H1 (cell line): ENCODE data around the gene VEZT. TPM values are rescaled to one million over a fixed set of nuclear protein-coding genes. Genes with fewer than 3 reads are reported as not detected.

Experiments
- CTCF ChIA-PET: fragments of 300-600 bp; sonication (Branson Sonifier 250); formaldehyde crosslinking; loops from one replicate; lab custom pipeline; 2021; ENCODE audit not compliant: partially characterized antibody; lab: Charles Lee
- POLR2A ChIA-PET: fragments of 300-600 bp; sonication (Branson Sonifier 250); formaldehyde crosslinking; loops from one replicate; lab custom pipeline; 2021; ENCODE audit warnings: inconsistent platforms; ENCODE audit not compliant: partially characterized antibody; lab: Charles Lee
- DNase-seq, 2 experiments: peaks; one replicate each; pipeline versions ENCODE4 v3.0.0 to v3.0.0-alpha.2; 2010 to 2022; ENCODE audit warnings: low spot score in 2 of 2, low read depth in 1 of 2, mixed read lengths in 1 of 2
- FAIRE-seq: peaks from 2 replicates; lab custom pipeline; 2011; peaks lifted over from hg19 to GRCh38; lab: Jason Lieb, UNC
- H2AFZ ChIP-seq: 2 replicates; pipeline ENCODE4 v1.8.1; 2012; ENCODE audit warnings: low read length, inconsistent platforms
- H2AK5ac ChIP-seq: 2 replicates; pipeline ENCODE4 v1.6.1; 2013; ENCODE audit warnings: low read depth, low read length
- H2BK120ac ChIP-seq: replicated peaks from 2 replicates; pipeline ENCODE3; 2013; ENCODE audit warnings: low read depth, low read length, inconsistent platforms
- H2BK12ac ChIP-seq: 2 replicates; pipeline ENCODE4 v1.6.1; 2013; ENCODE audit warnings: low read depth, low read length
- H2BK15ac ChIP-seq: 2 replicates; pipeline ENCODE4 v1.6.1; 2013; ENCODE audit warnings: low read length
- H2BK20ac ChIP-seq: 2 replicates; pipeline ENCODE4 v1.6.1; 2013; ENCODE audit warnings: low read length
- H2BK5ac ChIP-seq: 2 replicates; pipeline ENCODE4 v1.6.1; 2013; ENCODE audit warnings: low read depth, low read length
- H3K14ac ChIP-seq: 2 replicates; pipeline ENCODE4 v1.6.1; 2013; ENCODE audit warnings: inconsistent platforms; ENCODE audit not compliant: insufficient read length
- H3K18ac ChIP-seq: 2 replicates; pipeline ENCODE4 v1.6.1; 2013; ENCODE audit warnings: low read length; ENCODE audit errors: extremely low read depth
- H3K23ac ChIP-seq: 2 replicates; pipeline ENCODE4 v1.6.1; 2013; ENCODE audit warnings: inconsistent platforms; ENCODE audit not compliant: insufficient read length
- H3K23me2 ChIP-seq: 2 replicates; pipeline ENCODE4 v1.6.1; 2013; ENCODE audit warnings: low read depth, low read length
- H3K27ac ChIP-seq: 2 replicates; pipeline ENCODE4 v1.6.1; 2011; ENCODE audit warnings: low read depth, low read length, inconsistent platforms
- H3K27me3 ChIP-seq, 4 experiments: replicated peaks in 1 of 4; 1 replicate in 1 of 4; 2 replicates in 3 of 4; pipeline versions ENCODE4 v1.6.1 to v1.8.1; 2011 to 2013; ENCODE audit warnings: low read length in 3 of 4, mild to moderate bottlenecking in 3 of 4, inconsistent platforms in 2 of 4, mixed read lengths in 2 of 4, moderate library complexity in 1 of 4; ENCODE audit not compliant: control insufficient read depth in 3 of 4, insufficient read depth in 3 of 4; ENCODE audit errors: extremely low read depth in 1 of 4
- H3K36me3 ChIP-seq, 4 experiments: 2 replicates each; pipeline versions ENCODE4 v1.6.1 to v1.8.1; 2011 to 2013; ENCODE audit warnings: mild to moderate bottlenecking in 4 of 4, low read length in 3 of 4, moderate library complexity in 2 of 4, control low read depth in 1 of 4, inconsistent platforms in 1 of 4; ENCODE audit not compliant: insufficient read depth in 4 of 4, control insufficient read depth in 2 of 4
- H3K4ac ChIP-seq: replicated peaks from 2 replicates; pipeline ENCODE3; 2013; ENCODE audit warnings: low read length, low read depth, mixed read lengths, inconsistent platforms; ENCODE audit not compliant: insufficient read length
- H3K4me1 ChIP-seq, 4 experiments: replicated peaks in 1 of 4; 1 replicate in 1 of 4; 2 replicates in 3 of 4; pipeline versions ENCODE4 v1.6.1 to v1.8.1; 2011 to 2013; ENCODE audit warnings: low read length in 3 of 4, inconsistent platforms in 2 of 4, mixed read lengths in 1 of 4; ENCODE audit not compliant: insufficient read depth in 4 of 4, control insufficient read depth in 3 of 4
- H3K4me2 ChIP-seq, 2 experiments: 2 replicates each; pipeline versions ENCODE4 v1.6.1 to v1.8.1; 2011 to 2013; ENCODE audit warnings: low read depth in 2 of 2, low read length in 2 of 2, control low read depth in 1 of 2, inconsistent platforms in 1 of 2, mild to moderate bottlenecking in 1 of 2; ENCODE audit not compliant: insufficient read depth in 1 of 2
- H3K4me3 ChIP-seq, 4 experiments: fragments of 200-600, 300-600 bp in 1 of 4; sonication (generic), shearing (Covaris generic), sonication (Bioruptor Twin) in 1 of 4; 2 replicates each; pipeline versions ENCODE4 v1.5.1 to v1.8.1; 2011 to 2016; ENCODE audit warnings: low read length in 4 of 4, low read depth in 3 of 4, control low read depth in 2 of 4, inconsistent platforms in 2 of 4, mild to moderate bottlenecking in 2 of 4, mixed read lengths in 1 of 4, moderate library complexity in 1 of 4; ENCODE audit not compliant: insufficient read depth in 2 of 4; ENCODE audit errors: extremely low read depth in 1 of 4
- H3K56ac ChIP-seq: replicated peaks from 2 replicates; pipeline ENCODE3; 2013; ENCODE audit warnings: low read depth, mild to moderate bottlenecking, mixed read lengths, low read length, inconsistent platforms; ENCODE audit not compliant: insufficient read length
- H3K79me1 ChIP-seq: 2 replicates; pipeline ENCODE4 v1.6.1; 2013; ENCODE audit warnings: low read depth, low read length, control low read depth
- H3K79me2 ChIP-seq, 2 experiments: 2 replicates each; pipeline versions ENCODE4 v1.6.1 to v1.8.1; 2012 to 2013; ENCODE audit warnings: low read length in 2 of 2, mild to moderate bottlenecking in 2 of 2, inconsistent platforms in 1 of 2; ENCODE audit not compliant: insufficient read depth in 2 of 2, control insufficient read depth in 1 of 2
- H3K9ac ChIP-seq, 4 experiments: replicated peaks in 1 of 4; 1 replicate in 1 of 4; 2 replicates in 3 of 4; pipeline versions ENCODE4 v1.6.1 to v1.8.1; 2011 to 2013; ENCODE audit warnings: low read depth in 3 of 4, low read length in 3 of 4, control low read depth in 2 of 4, mild to moderate bottlenecking in 2 of 4, moderate library complexity in 2 of 4, inconsistent platforms in 1 of 4; ENCODE audit errors: extremely low read depth in 1 of 4
- H3K9me3 ChIP-seq, 2 experiments: 2 replicates each; pipeline versions ENCODE4 v1.6.1 to v1.8.1; 2012 to 2013; ENCODE audit warnings: mild to moderate bottlenecking in 2 of 2, moderate library complexity in 2 of 2, control low read depth in 1 of 2, inconsistent platforms in 1 of 2, low read depth in 1 of 2, low read length in 1 of 2, mixed read lengths in 1 of 2; ENCODE audit not compliant: insufficient read depth in 2 of 2
- H4K20me1 ChIP-seq, 2 experiments: replicated peaks in 1 of 2; 2 replicates each; pipeline versions ENCODE3 to v1.8.1; 2011 to 2013; ENCODE audit warnings: inconsistent platforms in 2 of 2, low read length in 2 of 2, mild to moderate bottlenecking in 1 of 2; ENCODE audit not compliant: insufficient read depth in 2 of 2, control insufficient read depth in 1 of 2
- H4K5ac ChIP-seq: 2 replicates; pipeline ENCODE4 v1.6.1; 2013; ENCODE audit warnings: low read length, low read depth, mixed read lengths, inconsistent platforms; ENCODE audit not compliant: insufficient read length
- H4K8ac ChIP-seq: 2 replicates; pipeline ENCODE4 v1.8.0; 2013; ENCODE audit warnings: mild to moderate bottlenecking, moderate library complexity, low read length, inconsistent platforms; ENCODE audit not compliant: insufficient read depth; ENCODE audit errors: extremely low read depth
- H4K91ac ChIP-seq: replicated peaks from 2 replicates; pipeline ENCODE3; 2013; ENCODE audit warnings: low read length, mixed read lengths, inconsistent platforms; ENCODE audit not compliant: insufficient read length
- BCL11A ChIP-seq, 2 experiments: IDR thresholded peaks; one replicate each; pipeline ENCODE4 v1.6.1; 2011; ENCODE audit warnings: low read depth in 2 of 2, low read length in 2 of 2, mild to moderate bottlenecking in 2 of 2
- CBX8 ChIP-seq: fragments of 300-800, 300-1000 bp; sonication (generic); IDR thresholded peaks from 2 replicates; pipeline ENCODE4 v1.7.1; 2016; ENCODE audit warnings: low read depth, low read length, borderline replicate concordance
- GABPA ChIP-seq: IDR thresholded peaks from 2 replicates; pipeline ENCODE4 v1.6.1; 2011; ENCODE audit warnings: mild to moderate bottlenecking, low read length, moderate library complexity, borderline replicate concordance; ENCODE audit not compliant: insufficient read depth
- GTF2F1 ChIP-seq: IDR thresholded peaks from 2 replicates; pipeline ENCODE4 v1.6.1; 2012; ENCODE audit warnings: low read depth, low read length, improper control_type of control experiment, borderline replicate concordance
- NANOG ChIP-seq: IDR thresholded peaks from 2 replicates; pipeline ENCODE4 v1.6.1; 2011; ENCODE audit warnings: low read length, low read depth, mild to moderate bottlenecking, inconsistent platforms; ENCODE audit not compliant: insufficient read depth, poor library complexity, severe bottlenecking
- PHF8 ChIP-seq: fragments of 200-600 bp; sonication (generic); conservative IDR thresholded peaks from 2 replicates; pipeline ENCODE4 v1.7.1; 2012; ENCODE audit warnings: low read depth, mild to moderate bottlenecking, inconsistent platforms, low read length, moderate library complexity
- RXRA ChIP-seq: IDR thresholded peaks from 2 replicates; pipeline ENCODE4 v1.6.1; 2011; ENCODE audit warnings: low read depth, mild to moderate bottlenecking, low read length, moderate library complexity; ENCODE audit not compliant: insufficient read depth
- TAF1 ChIP-seq: IDR thresholded peaks from 2 replicates; pipeline ENCODE4 v1.6.1; 2011; ENCODE audit warnings: mild to moderate bottlenecking, low read depth, low read length
- TBP ChIP-seq: IDR thresholded peaks from 2 replicates; pipeline ENCODE4 v1.6.1; 2011; ENCODE audit warnings: low read depth, low read length, improper control_type of control experiment
- YY1 ChIP-seq: IDR thresholded peaks from 2 replicates; pipeline ENCODE4 v1.6.1; 2011; ENCODE audit warnings: low read depth, mild to moderate bottlenecking, low read length
- WGBS, 2 experiments: shearing (Covaris generic) in 1 of 2; methylation state at CpG; one replicate each; pipeline versions ENCODE4 v1.1.6 to v1.1.7; 2013 to 2015; ENCODE audit warnings: low lambda C conversion rate in 2 of 2, mixed read lengths in 2 of 2, inconsistent platforms in 1 of 2, low coverage in 1 of 2, missing lambda C conversion rate in 1 of 2; ENCODE audit not compliant: insufficient replicate concordance in 2 of 2, insufficient coverage in 1 of 2, insufficient read length in 1 of 2; ENCODE audit errors: extremely low coverage in 1 of 2, missing lambda C conversion rate in 1 of 2; 5-methylcytosine and 5-hydroxymethylcytosine counted together
- polyA plus RNA-seq, 7 experiments: library from polyadenylated mRNA; depleted of rRNA in 3 of 7; stranded (reverse) in 5 of 7; unstranded in 2 of 7; fragments of >200 nt in 5 of 7; fragments of 200-250 nt in 2 of 7; gene quantifications; 1 replicate in 5 of 7; 2 replicates in 1 of 7; 4 replicates in 1 of 7; pipeline versions ENCODE4 v1.2.1 to v1.2.3, GENCODE V29; 2011 to 2013; ENCODE audit warnings: missing spikeins in 2 of 7, mixed read lengths in 2 of 7
- total RNA-seq: library from RNA; stranded (reverse); fragmentation: NEBNext Ultra II Directional; extraction: Animal tissue kit (Norgen Biotek cat#: 25700); gene quantifications from 2 replicates; pipeline ENCODE4 v1.2.1, GENCODE V29; 2021
- TF ChIP-seq, protein P1 (sequence below): IDR thresholded peaks from 2 replicates; pipeline ENCODE4 v1.6.1; 2012; ENCODE audit warnings: inconsistent platforms

The VEZT gene
- total and polyA plus RNA-seq, 2 of the 8 experiments (the other 6 are each of a cell fraction or from before 2014, with no cell fraction given) = 44.0 to 56.1 TPM

DNA sequence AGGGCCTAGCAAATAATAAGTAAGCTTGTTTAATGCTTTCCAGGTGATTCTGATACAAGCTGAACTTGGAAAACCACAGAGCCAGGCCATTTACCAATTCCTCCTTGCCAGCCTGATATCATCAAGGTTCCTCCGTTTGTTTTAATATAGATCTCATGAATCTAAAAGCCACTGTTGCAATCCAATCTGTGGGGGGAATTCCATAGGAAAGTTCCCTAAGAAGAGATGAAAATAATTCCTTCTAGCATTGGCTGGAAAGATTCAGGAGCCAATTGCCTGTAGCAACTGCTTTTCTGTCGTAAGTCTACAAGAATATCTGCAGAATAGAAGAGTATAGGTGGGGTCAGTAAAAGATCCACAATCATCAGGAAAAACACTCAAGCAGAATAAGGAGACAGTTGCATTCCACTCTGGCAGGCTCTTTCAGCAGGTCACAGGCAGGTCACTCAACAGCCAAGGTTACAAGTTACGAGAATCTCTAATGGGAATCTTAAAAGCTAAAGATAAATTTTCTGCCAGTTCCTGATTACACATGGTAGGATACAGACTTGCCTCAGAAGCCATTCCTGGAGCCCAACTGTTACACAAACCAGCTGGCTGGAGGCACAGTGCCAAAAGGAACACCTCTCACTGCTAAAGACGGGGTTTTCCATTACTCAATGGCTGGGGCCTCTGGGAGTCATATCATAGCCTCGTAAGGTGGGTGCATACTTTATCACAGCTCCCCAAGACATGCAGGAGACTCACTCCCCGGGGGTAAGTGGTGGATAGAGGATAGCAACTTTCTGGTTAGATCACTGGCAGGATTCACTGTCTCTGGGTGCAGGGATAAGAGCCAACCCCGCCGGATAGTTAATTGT is 44.0 kb upstream of the VEZT start:
- H4K91ac ChIP-seq = no peak overlapping the region
- H3K56ac ChIP-seq = no peak overlapping the region
- peaks cover 0 to 13% of the 10 kb centered on the region in 2 experiments; a peak in 2 of 4 replicates for H3K79me2 ChIP-seq
- no peak overlapping the region for H3K4me2 ChIP-seq
- H3K4me3 ChIP-seq = no peak overlapping the region
- 84% methylated on average over 8 of the region's 8 CpGs; no CpG with 5 or more reads in 1 of the 2 experiments for WGBS, 2 experiments
- no peak overlapping the region for H2BK120ac ChIP-seq
- no peak overlapping the region for H2BK12ac ChIP-seq
- no peak overlapping the region for H2BK20ac ChIP-seq
- H3K27me3 ChIP-seq = no peaks in the 10 kb centered on the region
- H3K36me3 ChIP-seq = peaks cover 0 to 22% (median 5%) of the 10 kb centered on the region in 4 experiments; a peak in 3 of 8 replicates
- H2AFZ ChIP-seq = no peak overlapping the region
- FAIRE-seq (no peak), DNase-seq (no peak)
- no peak overlapping the region for H3K27ac ChIP-seq
- no peak overlapping the region for H3K18ac ChIP-seq
- H3K9me3 ChIP-seq = no peaks in the 10 kb centered on the region
- H3K14ac ChIP-seq = no peak overlapping the region
- no peak overlapping the region for H4K8ac ChIP-seq
- CTCF ChIA-PET = interaction anchor here (1.0 to 1.7 kb wide), 2 partner anchors 10 to 15 kb away, joined by 5 read pairs; no protein-coding TSS in a partner anchor
- no peak overlapping the region for H3K23ac ChIP-seq
- no peak overlapping the region for H3K4ac ChIP-seq
- H3K23me2 ChIP-seq = no peaks in the 10 kb centered on the region
- H2BK5ac ChIP-seq = no peak overlapping the region
- H4K20me1 ChIP-seq = no peaks in the 10 kb centered on the region
- H2AK5ac ChIP-seq = no peak overlapping the region
- POLR2A ChIA-PET = interaction anchor here (1.1 to 1.4 kb wide), 2 partner anchors 9 to 16 kb away, joined by 4 read pairs; no protein-coding TSS in a partner anchor
- H3K4me1 ChIP-seq = no peaks in the 10 kb centered on the region
- H2BK15ac ChIP-seq = no peak overlapping the region
- H3K79me1 ChIP-seq = no peaks in the 10 kb centered on the region; the same call in 1 of the 2 replicates
- no peak overlapping the region for H3K9ac ChIP-seq
- no peak overlapping the region for H4K5ac ChIP-seq
- no peak for TF ChIP-seq TBP
- TF ChIP-seq YY1 = no peak
- TF ChIP-seq GTF2F1 = no peak
- TF ChIP-seq CBX8 = no peak
- TF ChIP-seq GABPA = no peak
- TF ChIP-seq TAF1 = no peak
- TF ChIP-seq, protein P1, sequence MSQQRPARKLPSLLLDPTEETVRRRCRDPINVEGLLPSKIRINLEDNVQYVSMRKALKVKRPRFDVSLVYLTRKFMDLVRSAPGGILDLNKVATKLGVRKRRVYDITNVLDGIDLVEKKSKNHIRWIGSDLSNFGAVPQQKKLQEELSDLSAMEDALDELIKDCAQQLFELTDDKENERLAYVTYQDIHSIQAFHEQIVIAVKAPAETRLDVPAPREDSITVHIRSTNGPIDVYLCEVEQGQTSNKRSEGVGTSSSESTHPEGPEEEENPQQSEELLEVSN = no peak
- TF ChIP-seq BCL11A (IDR thresholded peaks at IDR 0.05; ENCODE audit: low read depth in 2 of 2, low read length in 2 of 2) = no peak
- TF ChIP-seq RXRA = no peak
- no peak for TF ChIP-seq NANOG
- no peak for TF ChIP-seq PHF8
